Heart right ventricle (tissue), 16 donors: Measurements from ENCODE around the gene C5orf46. TPM values are rescaled to one million over a fixed set of nuclear protein-coding genes. Genes with fewer than 3 reads are reported as not detected.

Source experiments
- ATAC-seq, 8 donors: fragments of 200-7000 bp; cut with Tn5 transposase; one replicate each; pipeline ENCODE4 v1.9.1; 2020; ENCODE audit warnings: mild to moderate bottlenecking in 8 of 8, moderate library complexity in 8 of 8, moderate number of reproducible peaks in 1 of 8
- DNase-seq, 2 donors: peaks; one replicate each; pipeline ENCODE4 v3.0.0-alpha.2; 2020
- H3K27ac ChIP-seq, 10 donors: fragments of 200-600 bp; sonication (generic) in 2 of 10; one replicate each; pipeline versions ENCODE4 v1.5.0 to v1.8.0; 2020 to 2022; ENCODE audit warnings: mild to moderate bottlenecking in 3 of 10
- H3K27me3 ChIP-seq, 7 donors: fragments of 200-600 bp; one replicate each; pipeline ENCODE4 v1.8.0; 2021 to 2022; ENCODE audit warnings: mild to moderate bottlenecking in 2 of 7
- H3K36me3 ChIP-seq, 9 donors: fragments of 200-600 bp; sonication (generic) in 1 of 9; one replicate each; pipeline versions ENCODE4 v1.5.0 to v1.8.0; 2020 to 2022; ENCODE audit warnings: mild to moderate bottlenecking in 2 of 9
- H3K4me1 ChIP-seq, 9 donors: fragments of 200-600 bp; sonication (generic) in 1 of 9; one replicate each; pipeline versions ENCODE4 v1.5.0 to v1.8.0; 2020 to 2022; ENCODE audit warnings: mild to moderate bottlenecking in 4 of 9
- H3K4me3 ChIP-seq, 10 donors: fragments of 200-600 bp; sonication (generic) in 2 of 10; one replicate each; pipeline versions ENCODE4 v1.5.0 to v1.8.0; 2020 to 2022; ENCODE audit warnings: mild to moderate bottlenecking in 7 of 10, moderate library complexity in 2 of 10
- H3K9me3 ChIP-seq, 11 donors: fragments of 200-600 bp in 10 of 11; sonication (generic) in 2 of 11; one replicate each; pipeline versions ENCODE4 v1.5.0 to v1.8.0; 2013 to 2022; ENCODE audit warnings: mild to moderate bottlenecking in 2 of 11, control low read depth in 1 of 11, moderate library complexity in 1 of 11
- WGBS, 2 donors: extraction: QIAGEN DNeasy Blood & Tissue Kit; methylation state at CpG; one replicate each; pipeline ENCODE4 v1.1.7; 2013; ENCODE audit warnings: inconsistent platforms in 1 of 2; 5-methylcytosine and 5-hydroxymethylcytosine counted together
- intact Hi-C, 10 donors: fragments of 100-400 bp; cut with DNase I; formaldehyde crosslinking; loops; one replicate each; pipeline versions ENCODE4 v1.11.1 to v1.14.2; 2022
- polyA plus RNA-seq, 2 donors: library from polyadenylated mRNA; stranded (reverse); fragments of 200-250 nt; gene quantifications; one replicate each; pipeline ENCODE4 v1.2.3, GENCODE V29; 2013
- total RNA-seq, 10 donors: library from RNA; stranded (reverse); fragmentation: NEBNext Ultra II Directional in 3 of 10; extraction: Animal tissue kit (Norgen Biotek cat#: 25700) in 3 of 10; gene quantifications; one replicate each; pipeline versions ENCODE4 v1.2.1 to v1.2.4, GENCODE V29; 2021 to 2023
- TF ChIP-seq, protein P1 (sequence below), 9 donors: fragments of 200-600 bp; sonication (generic) in 2 of 9; IDR thresholded peaks; one replicate each; pipeline versions ENCODE4 v1.5.0 to v1.8.0; 2021 to 2022; ENCODE audit warnings: antibody characterized with exemption in 9 of 9, mild to moderate bottlenecking in 5 of 9, moderate library complexity in 1 of 9
- donor health status: Arrhythmogenic right ventricular cardiomyopathy.
- donor health status: ischemic (EF 13 %, LVEDD 7.1; RV severe dilation, severe dysfunction).
- donor health status: healthy with polysubstance abuse.
- donor health status: DM: no; HTN: yes; CAD: no.
- donor health status: DM: no; HTN: no; CAD: no.
- donor health status: ischemic (EF 25% LVEDD 6.9; RV normal size, moderate dysfunction).
- donor health status: ischemic (EF 25% LVEDD 5.7; RV mildly dilated, moderate dysfunction).
- donor health status: healthy.
- donor health status: DM: yes; HTN: yes; CAD: no.
- donor health status: Ischemic cardiomyopathy.
- donor health status: ischemic (EF 35%, LVEDD 5.7; RV mildly dilated, moderate dysfunction).
- donor health status: nonischemic (EF 11% LVEDD 7.7; RV severe dilation, severe dysfunction).
- donor health status: DM: yes; HTN: yes; CAD: no.
- donor health status: PGD.
- donor health status: ischemic (EF 29% LVEDD 5.4; RV normal size, mild dysfunction).
- donor health status: nonischemic (EF 23%, LVEDD 6.1; RV moderate dilation, normal function).

Gene C5orf46
- total and polyA plus RNA-seq, 12 donors = 2.3 to 20.6 (median 5.0) TPM; not detected in 1

DNA sequence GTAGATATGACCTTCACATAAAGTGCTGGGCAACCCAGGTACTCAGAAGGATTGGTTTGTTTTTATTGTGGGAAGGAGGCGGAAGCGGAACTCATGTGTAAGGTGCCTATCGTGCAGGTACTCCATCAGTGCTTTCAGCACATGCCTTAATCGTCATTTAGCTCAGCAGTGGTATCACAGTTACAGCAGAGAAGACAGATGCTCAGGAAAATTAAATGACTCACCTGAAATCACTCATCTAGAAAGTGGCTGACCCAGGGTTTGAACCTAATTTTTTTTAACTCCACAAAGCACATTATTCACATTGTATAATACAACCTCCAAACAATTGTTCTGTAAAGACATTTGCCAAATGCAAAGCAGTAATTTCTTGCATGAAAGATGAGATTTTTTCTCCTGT lies 2.2 kb downstream of the C5orf46 start:
- Histone ChIP-seq H3K27me3 (no peaks in the 10 kb centered on the region), H3K9me3 (no peaks in the 10 kb centered on the region), H3K36me3 (no peaks in the 10 kb centered on the region), H3K4me3 (no peak overlapping the region), H3K4me1 (peaks cover 0 to 12% (median 0%) of the 10 kb centered on the region in 9 donors), H3K27ac (no peak overlapping the region)
- TF ChIP-seq, protein P1, sequence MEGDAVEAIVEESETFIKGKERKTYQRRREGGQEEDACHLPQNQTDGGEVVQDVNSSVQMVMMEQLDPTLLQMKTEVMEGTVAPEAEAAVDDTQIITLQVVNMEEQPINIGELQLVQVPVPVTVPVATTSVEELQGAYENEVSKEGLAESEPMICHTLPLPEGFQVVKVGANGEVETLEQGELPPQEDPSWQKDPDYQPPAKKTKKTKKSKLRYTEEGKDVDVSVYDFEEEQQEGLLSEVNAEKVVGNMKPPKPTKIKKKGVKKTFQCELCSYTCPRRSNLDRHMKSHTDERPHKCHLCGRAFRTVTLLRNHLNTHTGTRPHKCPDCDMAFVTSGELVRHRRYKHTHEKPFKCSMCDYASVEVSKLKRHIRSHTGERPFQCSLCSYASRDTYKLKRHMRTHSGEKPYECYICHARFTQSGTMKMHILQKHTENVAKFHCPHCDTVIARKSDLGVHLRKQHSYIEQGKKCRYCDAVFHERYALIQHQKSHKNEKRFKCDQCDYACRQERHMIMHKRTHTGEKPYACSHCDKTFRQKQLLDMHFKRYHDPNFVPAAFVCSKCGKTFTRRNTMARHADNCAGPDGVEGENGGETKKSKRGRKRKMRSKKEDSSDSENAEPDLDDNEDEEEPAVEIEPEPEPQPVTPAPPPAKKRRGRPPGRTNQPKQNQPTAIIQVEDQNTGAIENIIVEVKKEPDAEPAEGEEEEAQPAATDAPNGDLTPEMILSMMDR (IDR thresholded peaks at IDR 0.05) = no peak
- intact Hi-C loops = no loop called here
- WGBS, 2 donors = 77 to 86% methylated on average over 4 of the region's 4 CpGs
- no peak for ATAC-seq
- DNase-seq = no peak

DNA sequence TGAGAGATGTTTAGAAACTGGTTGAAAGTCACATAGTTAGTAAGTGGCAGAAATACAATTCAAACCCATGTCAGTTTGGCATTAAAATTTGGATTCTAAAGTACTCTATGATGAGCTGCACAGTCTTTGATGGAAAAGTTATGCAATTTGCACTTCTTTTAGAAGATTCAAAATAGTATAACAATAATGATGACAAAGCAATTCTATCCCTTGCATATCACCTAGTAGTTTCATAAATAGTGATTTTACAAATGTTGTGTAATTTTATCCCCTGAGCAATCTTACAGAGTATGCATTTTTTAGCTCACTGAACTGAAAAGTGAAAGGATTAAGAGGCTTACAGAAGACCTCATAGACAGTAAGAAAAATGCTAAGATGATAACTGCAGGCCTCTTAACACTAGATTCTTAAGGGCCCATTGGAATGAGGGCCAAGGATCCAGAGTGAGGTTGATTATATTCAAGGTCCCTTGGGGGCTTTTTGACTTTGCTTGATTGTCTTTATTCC lies 3.7 kb downstream of the C5orf46 start:
- peaks cover 0 to 5% (median 0%) of the 10 kb centered on the region in 9 donors for H3K36me3 ChIP-seq
- intact Hi-C loops = no loop called here
- H3K27me3 ChIP-seq = no peaks in the 10 kb centered on the region
- TF ChIP-seq, protein P1 (IDR thresholded peaks at IDR 0.05) = no peak
- H3K4me3 ChIP-seq = no peak overlapping the region
- DNase-seq (no peak), ATAC-seq (no peak)
- H3K4me1 ChIP-seq = peaks cover 0 to 14% (median 0%) of the 10 kb centered on the region in 9 donors
- H3K27ac ChIP-seq = no peak overlapping the region
- H3K9me3 ChIP-seq = no peaks in the 10 kb centered on the region

GRCh38 chr5:147901599-147902039 lies 4.7 kb downstream of the C5orf46 start:
- Histone ChIP-seq H3K27me3 (no peaks in the 10 kb centered on the region), H3K4me1 (peaks cover 0 to 12% (median 0%) of the 10 kb centered on the region in 9 donors), H3K9me3 (no peaks in the 10 kb centered on the region), H3K4me3 (no peak overlapping the region), H3K36me3 (peaks cover 0 to 5% (median 0%) of the 10 kb centered on the region in 9 donors), H3K27ac (no peak overlapping the region)
- ATAC-seq = no peak
- intact Hi-C loops = no loop called here
- TF ChIP-seq, protein P1 (IDR thresholded peaks at IDR 0.05) = no peak
- DNase-seq = no peak
- 60 to 68% methylated on average over 12 of the region's 12 CpGs for WGBS, 2 donors

- DNase-seq = no peak
- whole genome bisulfite sequencing, 2 donors = 85 to 88% methylated on average over 3 of the region's 3 CpGs
- no peaks in the 10 kb centered on the region for H3K9me3 ChIP-seq
Measured at GRCh38 chr5:147898875-147899401, 7.4 kb downstream of the C5orf46 start.

More at GRCh38 chr5:147898875-147899401, 7.4 kb downstream of the C5orf46 start:
- intact Hi-C loops = loop anchor here in 1 of 10 donors (5.0 kb wide), 1 partner anchor 33 kb away; no protein-coding TSS in a partner anchor
- TF ChIP-seq, protein P1 (IDR thresholded peaks at IDR 0.05) = no peak
- Histone ChIP-seq H3K27me3 (no peaks in the 10 kb centered on the region), H3K36me3 (peaks cover 0 to 5% (median 0%) of the 10 kb centered on the region in 9 donors), H3K4me3 (no peak overlapping the region), H3K4me1 (peaks cover 0 to 5% (median 0%) of the 10 kb centered on the region in 9 donors), H3K27ac (no peak overlapping the region)
- no peak for ATAC-seq
